Vagina (tissue), 2 donors: Measurements from ENCODE around the gene NID2. TPM values are rescaled to one million over a fixed set of nuclear protein-coding genes. Genes with fewer than 3 reads are reported as not detected.

Experiments used
- DNase-seq, 2 donors: peaks; one replicate each; pipeline ENCODE4 v3.0.0-alpha.2; 2017; ENCODE audit errors: extremely low spot score in 2 of 2
- H3K27ac ChIP-seq: fragments of 200-600 bp; sonication (generic); one replicate; pipeline ENCODE4 v1.5.1; 2019
- H3K27me3 ChIP-seq: fragments of 200-600 bp; sonication (generic); one replicate; pipeline ENCODE4 v1.5.1; 2019
- H3K36me3 ChIP-seq, 2 donors: fragments of 200-600 bp; sonication (generic); one replicate each; pipeline ENCODE4 v1.5.1; 2017 to 2019
- H3K4me1 ChIP-seq: fragments of 200-600 bp; sonication (generic); one replicate; pipeline ENCODE4 v1.5.1; 2019
- H3K4me3 ChIP-seq, 2 donors: fragments of 200-600 bp; sonication (generic); 1 replicate in 1 of 2; 2 replicates in 1 of 2; pipeline ENCODE4 v1.5.1; 2016 to 2019
- H3K9me3 ChIP-seq: fragments of 200-600 bp; sonication (generic); one replicate; pipeline ENCODE4 v1.5.1; 2019
- POLR2A ChIP-seq, 2 donors: fragments of 450-650 bp; IDR thresholded peaks; one replicate each; pipeline ENCODE4 v1.6.1; 2017; ENCODE audit warnings: antibody characterized with exemption in 2 of 2, mild to moderate bottlenecking in 2 of 2, moderate library complexity in 2 of 2
- POLR2AphosphoS5 ChIP-seq, 2 donors: sonication (generic); formaldehyde crosslinking; IDR thresholded peaks; one replicate each; pipeline ENCODE4 v1.9.0; 2017; ENCODE audit warnings: antibody characterized with exemption in 2 of 2, mild to moderate bottlenecking in 2 of 2, low read depth in 1 of 2; ENCODE audit not compliant: insufficient read depth in 1 of 2
- intact Hi-C: fragments of 100-400 bp; cut with DNase I; formaldehyde crosslinking; loops from one replicate; pipeline ENCODE4 v1.15.1; 2023
- total RNA-seq: library from RNA; depleted of rRNA; stranded (reverse); fragments of >200 nt; gene quantifications from one replicate; pipeline ENCODE4 v1.2.3, GENCODE V29; 2016
- TF ChIP-seq, protein P1 (sequence below), 3 experiments: fragments of 450-650 bp in 2 of 3; fragments of 200-600 bp in 1 of 3; sonication (generic) in 1 of 3; IDR thresholded peaks; one replicate each; pipeline ENCODE4 v1.5.1; 2017 to 2019; ENCODE audit warnings: antibody characterized with exemption in 3 of 3, mild to moderate bottlenecking in 2 of 3, moderate library complexity in 2 of 3

The NID2 gene
- total RNA-seq, 1 donor from 2014 or later = 20.1 TPM

DNA sequence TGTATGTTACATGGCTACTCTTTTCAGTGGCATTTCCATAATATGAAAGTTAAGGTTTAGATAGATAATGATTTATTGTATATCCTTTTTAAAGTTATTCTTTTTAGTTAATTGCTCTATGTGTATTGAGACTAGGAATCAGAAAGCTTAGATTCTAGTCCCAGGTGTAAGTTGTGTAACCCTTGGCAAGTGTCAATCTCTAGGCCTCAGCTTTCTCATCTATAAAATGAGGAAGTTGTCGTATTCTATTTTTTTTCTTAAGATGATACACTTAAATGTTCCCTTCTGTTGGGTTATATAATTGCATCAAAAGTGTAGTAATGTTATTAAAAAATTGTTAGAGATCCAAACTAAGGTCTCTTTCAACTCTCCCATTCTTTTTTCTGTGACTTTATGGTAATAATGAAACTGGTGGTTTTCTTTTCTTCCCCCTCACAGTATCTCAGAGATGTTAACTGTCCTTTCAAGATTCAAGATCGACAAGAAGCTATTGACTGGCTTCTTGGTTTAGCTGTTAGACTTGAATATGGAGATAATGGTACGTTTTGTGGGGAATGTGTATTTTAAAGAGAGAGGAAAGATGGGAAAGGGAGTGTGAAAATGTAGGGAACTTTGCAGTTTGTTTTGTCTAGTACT, 75.5 kb downstream of the NID2 start:
- H3K36me3 ChIP-seq = peaks cover 4 to 36% of the 10 kb centered on the region in 2 donors
- intact Hi-C loops = no loop called here

DNA sequence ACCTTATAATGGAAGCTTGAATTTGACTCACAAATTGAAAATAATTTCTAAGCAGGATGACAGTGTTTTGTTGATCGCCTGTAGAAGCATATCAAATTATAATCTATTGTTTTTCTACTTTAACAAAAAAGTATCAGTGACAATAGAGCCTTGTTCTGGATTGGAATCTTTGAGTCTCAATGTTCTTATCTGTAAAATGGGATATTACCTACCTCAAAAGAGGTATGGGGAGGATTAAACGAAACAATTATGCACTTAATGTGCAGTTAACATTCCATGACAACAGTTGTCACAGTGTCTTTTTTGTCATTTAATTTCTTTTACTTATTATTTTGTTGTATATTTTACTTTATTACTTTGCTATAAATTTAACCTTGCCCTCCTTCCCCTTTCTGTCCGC, 78.4 kb downstream of the NID2 start:
- Histone ChIP-seq H3K27me3 (no peaks in the 10 kb centered on the region), H3K4me1 (peaks cover 19% of the 10 kb centered on the region), H3K27ac (no peak overlapping the region), H3K9me3 (no peaks in the 10 kb centered on the region), H3K36me3 (peaks cover 0 to 36% of the 10 kb centered on the region in 2 donors), H3K4me3 (peak overlapping the region; percentile 82 to 86)
- no peak for DNase-seq
- intact Hi-C loops = no loop called here
- TF ChIP-seq POLR2A (IDR thresholded peaks at IDR 0.05) (no peak), POLR2AphosphoS5 (IDR thresholded peaks at IDR 0.05; ENCODE audit: insufficient read depth in 1 of 2, low read depth in 1 of 2) (no peak)
- TF ChIP-seq, protein P1, sequence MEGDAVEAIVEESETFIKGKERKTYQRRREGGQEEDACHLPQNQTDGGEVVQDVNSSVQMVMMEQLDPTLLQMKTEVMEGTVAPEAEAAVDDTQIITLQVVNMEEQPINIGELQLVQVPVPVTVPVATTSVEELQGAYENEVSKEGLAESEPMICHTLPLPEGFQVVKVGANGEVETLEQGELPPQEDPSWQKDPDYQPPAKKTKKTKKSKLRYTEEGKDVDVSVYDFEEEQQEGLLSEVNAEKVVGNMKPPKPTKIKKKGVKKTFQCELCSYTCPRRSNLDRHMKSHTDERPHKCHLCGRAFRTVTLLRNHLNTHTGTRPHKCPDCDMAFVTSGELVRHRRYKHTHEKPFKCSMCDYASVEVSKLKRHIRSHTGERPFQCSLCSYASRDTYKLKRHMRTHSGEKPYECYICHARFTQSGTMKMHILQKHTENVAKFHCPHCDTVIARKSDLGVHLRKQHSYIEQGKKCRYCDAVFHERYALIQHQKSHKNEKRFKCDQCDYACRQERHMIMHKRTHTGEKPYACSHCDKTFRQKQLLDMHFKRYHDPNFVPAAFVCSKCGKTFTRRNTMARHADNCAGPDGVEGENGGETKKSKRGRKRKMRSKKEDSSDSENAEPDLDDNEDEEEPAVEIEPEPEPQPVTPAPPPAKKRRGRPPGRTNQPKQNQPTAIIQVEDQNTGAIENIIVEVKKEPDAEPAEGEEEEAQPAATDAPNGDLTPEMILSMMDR (IDR thresholded peaks at IDR 0.05) = no peak

More for the DNA sequence above, 75.5 kb downstream of the NID2 start:
- Histone ChIP-seq H3K9me3 (no peaks in the 10 kb centered on the region), H3K4me1 (peaks cover 16% of the 10 kb centered on the region), H3K27me3 (no peaks in the 10 kb centered on the region), H3K4me3 (no peak overlapping the region), H3K27ac (no peak overlapping the region)
- no peak for TF ChIP-seq POLR2AphosphoS5 (IDR thresholded peaks at IDR 0.05; ENCODE audit: insufficient read depth in 1 of 2, low read depth in 1 of 2)
- DNase-seq = no peak

DNA sequence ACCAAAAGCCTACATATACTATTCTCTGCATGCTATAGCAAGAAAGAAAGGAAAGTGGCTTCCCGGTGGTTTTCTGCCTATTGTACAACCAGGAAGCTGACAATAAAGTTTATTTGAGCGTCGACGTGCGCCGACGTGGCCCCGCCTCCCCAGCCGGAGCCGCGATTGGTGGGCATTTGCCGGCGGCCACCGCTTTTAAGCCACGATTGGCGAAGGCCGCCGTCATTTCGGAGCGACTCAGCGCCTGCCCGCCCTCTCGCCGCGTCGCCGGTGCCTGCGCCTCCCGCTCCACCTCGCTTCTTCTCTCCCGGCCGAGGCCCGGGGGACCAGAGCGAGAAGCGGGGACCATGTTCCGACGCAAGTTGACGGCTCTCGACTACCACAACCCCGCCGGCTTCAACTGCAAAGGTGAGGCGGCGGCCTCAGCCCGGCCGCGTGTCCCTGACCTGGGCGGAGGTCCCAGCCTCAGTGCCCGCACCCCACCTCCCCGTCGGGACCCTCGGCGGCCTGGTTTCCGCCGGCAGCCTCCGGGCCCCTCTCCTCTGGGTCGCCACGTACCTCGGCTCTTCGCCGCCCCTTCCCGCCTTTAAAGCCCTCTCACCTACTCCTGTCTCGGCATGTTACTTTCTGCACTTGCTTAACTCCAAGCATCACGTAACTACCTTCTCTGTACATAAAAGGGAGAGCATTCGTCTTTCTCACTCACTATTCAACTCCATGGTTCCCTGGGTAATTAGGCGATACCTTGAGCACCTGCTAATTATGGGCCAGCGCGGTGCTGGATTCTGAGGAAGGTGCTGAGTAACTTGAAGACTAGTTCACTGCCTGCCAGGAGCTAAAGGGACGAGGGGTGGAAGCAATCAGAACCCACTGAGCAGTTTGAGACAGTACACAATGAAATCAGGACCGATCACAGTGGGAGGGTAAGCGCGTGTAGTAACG, 79.3 kb downstream of the NID2 start, which contains the start of gene RTRAF:
Gene RTRAF, plus strand, starts transcription at position 254 of the 942 bp plus-strand sequence. Its CDS starts 94 bp downstream, at position 348.
- no peak for DNase-seq
- H3K9me3 ChIP-seq = no peaks in the 10 kb centered on the region
- H3K4me1 ChIP-seq = peaks cover 19% of the 10 kb centered on the region
- TF ChIP-seq, protein P1 (IDR thresholded peaks at IDR 0.05) = no peak
- TF ChIP-seq POLR2A (IDR thresholded peaks at IDR 0.05) = peak in 1 of 2 donors; percentile 60
- peak; percentile 94 to 96 for TF ChIP-seq POLR2AphosphoS5 (IDR thresholded peaks at IDR 0.05; ENCODE audit: insufficient read depth in 1 of 2, low read depth in 1 of 2)
- H3K27ac ChIP-seq = peak within 1 kb of the TSS; percentile 66
- peaks cover 0 to 28% of the 10 kb centered on the region in 2 donors for H3K36me3 ChIP-seq
- intact Hi-C loops = no loop called here
- H3K4me3 ChIP-seq = peak within 1 kb of the TSS; percentile 82 to 86
- H3K27me3 ChIP-seq = no peaks in the 10 kb centered on the region

DNA sequence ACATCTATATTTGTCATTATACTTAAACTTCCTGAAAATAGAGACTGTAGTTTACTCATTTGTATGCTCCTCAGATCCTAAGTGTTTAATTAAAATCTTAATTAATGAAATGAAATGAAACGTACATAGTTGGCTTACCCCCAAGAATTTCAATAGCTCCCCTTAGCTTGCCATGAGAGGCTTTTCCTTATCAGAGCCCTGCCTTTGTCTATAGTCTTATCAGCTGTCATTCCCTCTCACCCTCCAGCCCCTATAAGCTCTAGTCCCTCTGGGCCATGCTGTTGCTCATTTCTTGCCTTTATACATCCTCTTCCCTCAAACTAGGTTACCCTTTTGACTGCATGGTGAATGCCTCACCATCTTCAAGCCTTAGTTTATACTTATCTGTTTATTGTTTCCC, 80.6 kb downstream of the NID2 start:
- Histone ChIP-seq H3K27me3 (no peaks in the 10 kb centered on the region), H3K4me1 (peaks cover 19% of the 10 kb centered on the region), H3K9me3 (no peaks in the 10 kb centered on the region), H3K36me3 (peaks cover 0 to 16% of the 10 kb centered on the region in 2 donors), H3K4me3 (no peak overlapping the region), H3K27ac (no peak overlapping the region)
- intact Hi-C loops = no loop called here
- no peak for TF ChIP-seq POLR2AphosphoS5 (IDR thresholded peaks at IDR 0.05; ENCODE audit: insufficient read depth in 1 of 2, low read depth in 1 of 2)
- no peak for TF ChIP-seq POLR2A (IDR thresholded peaks at IDR 0.05)
- TF ChIP-seq, protein P1 (IDR thresholded peaks at IDR 0.05) = no peak
- DNase-seq = no peak

DNA sequence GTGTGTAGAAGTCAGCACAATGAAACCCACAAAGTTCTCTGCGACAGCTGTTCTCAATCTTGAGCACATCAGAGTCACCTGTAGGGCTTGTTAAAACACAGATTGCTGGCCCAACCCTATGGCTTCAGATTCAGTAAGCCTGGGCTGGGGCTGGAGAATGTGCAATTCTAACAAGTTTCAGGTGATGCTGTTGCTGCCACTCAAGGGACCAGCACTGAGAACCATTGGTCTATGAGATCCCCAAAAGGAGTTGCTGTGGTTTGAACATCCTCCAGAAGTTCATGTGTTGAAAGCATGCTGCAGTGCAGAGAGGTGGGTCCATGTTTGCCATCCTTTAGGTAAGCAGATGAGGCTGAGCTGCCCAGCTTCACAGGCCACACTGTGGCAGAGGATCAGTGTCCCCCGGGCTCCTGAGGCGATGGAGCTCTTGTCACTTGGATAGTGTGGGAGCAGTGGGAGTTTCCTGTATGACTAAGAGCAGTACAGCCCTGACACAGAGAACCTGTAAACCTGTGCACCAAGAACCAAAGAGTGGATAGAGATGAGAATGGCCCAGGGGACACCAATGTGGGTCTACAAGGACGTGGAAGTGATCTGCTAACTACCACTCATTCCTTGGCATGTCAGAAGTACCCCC, 87.5 kb downstream of the NID2 start:
- H3K9me3 ChIP-seq = no peaks in the 10 kb centered on the region
- H3K27me3 ChIP-seq = no peaks in the 10 kb centered on the region
- no peaks in the 10 kb centered on the region for H3K4me1 ChIP-seq
- H3K36me3 ChIP-seq = no peaks in the 10 kb centered on the region
- H3K27ac ChIP-seq = no peak overlapping the region
- no peak for DNase-seq
- no peak overlapping the region for H3K4me3 ChIP-seq
- TF ChIP-seq, protein P1 (IDR thresholded peaks at IDR 0.05) = no peak
- TF ChIP-seq POLR2AphosphoS5 (IDR thresholded peaks at IDR 0.05; ENCODE audit: insufficient read depth in 1 of 2, low read depth in 1 of 2) (no peak), POLR2A (IDR thresholded peaks at IDR 0.05) (no peak)
- intact Hi-C loops = no loop called here
